ENCODE data around the gene NANP. TPM values are rescaled to one million over a fixed set of nuclear protein-coding genes. Genes with fewer than 3 reads are reported as not detected.

NANP gene
- total and polyA plus RNA-seq, 2 of the 13 experiments (the other 11 are each of a cell fraction or from before 2014, with no cell fraction given) = 8.9 to 21.5 TPM

DNA sequence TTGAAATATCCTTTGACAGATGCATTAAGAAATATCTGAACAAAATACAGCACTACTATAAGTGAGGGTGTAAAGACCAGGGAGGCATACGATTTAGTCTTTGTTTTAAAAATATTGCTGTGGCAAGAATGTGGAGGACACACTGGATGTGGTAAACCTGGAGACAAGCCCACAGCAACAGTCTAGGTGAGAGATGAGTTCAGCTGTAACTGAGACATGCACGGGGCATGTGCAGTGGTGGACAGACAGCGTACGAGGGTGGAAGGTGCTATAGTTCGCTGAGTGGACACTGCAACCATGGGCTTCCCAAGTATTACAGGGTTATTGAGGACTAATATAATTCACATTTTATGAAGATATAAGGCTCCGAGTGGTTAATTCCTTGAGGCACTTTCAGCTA, 1.8 kb downstream of the NANP start (continued):
- TF ChIP-seq POLR2G (IDR thresholded peaks at IDR 0.05; ENCODE audit: low read depth, low read length) = no peak
- TF ChIP-seq NR2F1 (CRISPR knock-in tag; IDR thresholded peaks at IDR 0.05) = no peak
- no peak for TF ChIP-seq BHLHE40 (IDR thresholded peaks at IDR 0.05; ENCODE audit: low read length)
- no peak for TF ChIP-seq HES4 (CRISPR knock-in tag; IDR thresholded peaks at IDR 0.05; ENCODE audit: borderline replicate concordance)
- no peak for TF ChIP-seq ZKSCAN8 (CRISPR knock-in tag; IDR thresholded peaks at IDR 0.05; ENCODE audit: borderline replicate concordance)
- no peak for TF ChIP-seq ASH2L (IDR thresholded peaks at IDR 0.05; ENCODE audit: insufficient read length, low read depth, low read length)
- TF ChIP-seq ZBTB42 (CRISPR knock-in tag; IDR thresholded peaks at IDR 0.05) = no peak
- TF ChIP-seq NCOR1 (IDR thresholded peaks at IDR 0.05; ENCODE audit: borderline replicate concordance, low read length) = no peak
- TF ChIP-seq ZBTB7B (CRISPR knock-in tag; IDR thresholded peaks at IDR 0.05) = no peak
- TF ChIP-seq, protein P1, sequence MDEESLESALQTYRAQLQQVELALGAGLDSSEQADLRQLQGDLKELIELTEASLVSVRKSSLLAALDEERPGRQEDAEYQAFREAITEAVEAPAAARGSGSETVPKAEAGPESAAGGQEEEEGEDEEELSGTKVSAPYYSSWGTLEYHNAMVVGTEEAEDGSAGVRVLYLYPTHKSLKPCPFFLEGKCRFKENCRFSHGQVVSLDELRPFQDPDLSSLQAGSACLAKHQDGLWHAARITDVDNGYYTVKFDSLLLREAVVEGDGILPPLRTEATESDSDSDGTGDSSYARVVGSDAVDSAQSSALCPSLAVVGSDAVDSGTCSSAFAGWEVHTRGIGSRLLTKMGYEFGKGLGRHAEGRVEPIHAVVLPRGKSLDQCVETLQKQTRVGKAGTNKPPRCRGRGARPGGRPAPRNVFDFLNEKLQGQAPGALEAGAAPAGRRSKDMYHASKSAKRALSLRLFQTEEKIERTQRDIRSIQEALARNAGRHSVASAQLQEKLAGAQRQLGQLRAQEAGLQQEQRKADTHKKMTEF (CRISPR knock-in tag; IDR thresholded peaks at IDR 0.05) = no peak
- TF ChIP-seq DR1 (CRISPR knock-in tag; IDR thresholded peaks at IDR 0.05) = no peak
- TF ChIP-seq ZNF746 (CRISPR knock-in tag; IDR thresholded peaks at IDR 0.05) = no peak
- no peak for TF ChIP-seq NFE2L2 (IDR thresholded peaks at IDR 0.05; ENCODE audit: low read length)
- no peak; the same call in 1 of the 2 replicates for TF ChIP-seq ZNF510 (CRISPR knock-in tag; IDR thresholded peaks at IDR 0.05; ENCODE audit: low read depth)
- TF ChIP-seq, protein P2, sequence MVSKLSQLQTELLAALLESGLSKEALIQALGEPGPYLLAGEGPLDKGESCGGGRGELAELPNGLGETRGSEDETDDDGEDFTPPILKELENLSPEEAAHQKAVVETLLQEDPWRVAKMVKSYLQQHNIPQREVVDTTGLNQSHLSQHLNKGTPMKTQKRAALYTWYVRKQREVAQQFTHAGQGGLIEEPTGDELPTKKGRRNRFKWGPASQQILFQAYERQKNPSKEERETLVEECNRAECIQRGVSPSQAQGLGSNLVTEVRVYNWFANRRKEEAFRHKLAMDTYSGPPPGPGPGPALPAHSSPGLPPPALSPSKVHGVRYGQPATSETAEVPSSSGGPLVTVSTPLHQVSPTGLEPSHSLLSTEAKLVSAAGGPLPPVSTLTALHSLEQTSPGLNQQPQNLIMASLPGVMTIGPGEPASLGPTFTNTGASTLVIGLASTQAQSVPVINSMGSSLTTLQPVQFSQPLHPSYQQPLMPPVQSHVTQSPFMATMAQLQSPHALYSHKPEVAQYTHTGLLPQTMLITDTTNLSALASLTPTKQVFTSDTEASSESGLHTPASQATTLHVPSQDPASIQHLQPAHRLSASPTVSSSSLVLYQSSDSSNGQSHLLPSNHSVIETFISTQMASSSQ (IDR thresholded peaks at IDR 0.05; ENCODE audit: low read depth) = no peak
- TF ChIP-seq, protein P2 (CRISPR knock-in tag; IDR thresholded peaks at IDR 0.05; ENCODE audit: borderline replicate concordance) = no peak
- TF ChIP-seq ZNF501 (CRISPR knock-in tag; IDR thresholded peaks at IDR 0.05) = no peak
- TF ChIP-seq ZNF354B (CRISPR knock-in tag; IDR thresholded peaks at IDR 0.05) = no peak
- no peak; the same call in 1 of the 2 replicates for TF ChIP-seq CBX5 (CRISPR knock-in tag; IDR thresholded peaks at IDR 0.05; ENCODE audit: borderline replicate concordance)
- no peak for TF ChIP-seq ISX (CRISPR knock-in tag; conservative IDR thresholded peaks at IDR 0.05)
- TF ChIP-seq NR2C2 (CRISPR knock-in tag; IDR thresholded peaks at IDR 0.05; ENCODE audit: borderline replicate concordance) = no peak
- TF ChIP-seq ZNF251 (CRISPR knock-in tag; IDR thresholded peaks at IDR 0.05) = 0 out of 2 replicates have a peak, but pooled peaks have one; percentile 46
- TF ChIP-seq ZNF44 (CRISPR knock-in tag; IDR thresholded peaks at IDR 0.05) = no peak
- TF ChIP-seq PRDM4 (CRISPR knock-in tag; IDR thresholded peaks at IDR 0.05; ENCODE audit: borderline replicate concordance) = no peak
- TF ChIP-seq CBX1 (IDR thresholded peaks at IDR 0.05; ENCODE audit: low read depth) = no peak

Measured in HepG2 (cell line).